GM18873 (cell line): Measurements from ENCODE around the gene ST6GALNAC3.

Experiments used
- ATAC-seq: cut with Tn5 transposase; IDR thresholded peaks from one replicate; pipeline ENCODE4 v1.9.1; 2021; ENCODE audit warnings: mild to moderate bottlenecking, moderate library complexity, moderate number of reproducible peaks; ENCODE audit not compliant: unreplicated experiment, low FRiP score

The ST6GALNAC3 gene

GRCh38 chr1:76395059-76395458 is 320.5 kb downstream of the ST6GALNAC3 start:
- ATAC-seq: no peak

- ATAC-seq: no peak
Measured at GRCh38 chr1:76402128-76402527, 327.6 kb downstream of the ST6GALNAC3 start.

- no peak for ATAC-seq
Measured at GRCh38 chr1:76408303-76408702, 333.8 kb downstream of the ST6GALNAC3 start.

GRCh38 chr1:76410499-76410898 is 336.0 kb downstream of the ST6GALNAC3 start:
- ATAC-seq: no peak

GRCh38 chr1:76418531-76418930 is 344.0 kb downstream of the ST6GALNAC3 start:
- no peak for ATAC-seq

- no peak for ATAC-seq
Measured at GRCh38 chr1:76419603-76420002, 345.1 kb downstream of the ST6GALNAC3 start.

- peak; percentile 75 for ATAC-seq
Measured at GRCh38 chr1:76425201-76426145, 350.9 kb downstream of the ST6GALNAC3 start.

- no peak for ATAC-seq
Measured at GRCh38 chr1:76426606-76427005, 352.1 kb downstream of the ST6GALNAC3 start.

- no peak for ATAC-seq
Measured at GRCh38 chr1:76428028-76428427, 353.5 kb downstream of the ST6GALNAC3 start.

- ATAC-seq: no peak
Measured at GRCh38 chr1:76430531-76430930, 356.0 kb downstream of the ST6GALNAC3 start.

- ATAC-seq: no peak
Measured at GRCh38 chr1:76433526-76433925, 359.0 kb downstream of the ST6GALNAC3 start.

GRCh38 chr1:76443217-76443616 is 368.7 kb downstream of the ST6GALNAC3 start:
- no peak for ATAC-seq

- ATAC-seq: no peak
Measured at GRCh38 chr1:76444773-76445172, 370.2 kb downstream of the ST6GALNAC3 start.

- ATAC-seq: no peak
Measured at GRCh38 chr1:76450229-76450628, 375.7 kb downstream of the ST6GALNAC3 start.

GRCh38 chr1:76463278-76463677 is 388.7 kb downstream of the ST6GALNAC3 start:
- no peak for ATAC-seq

- ATAC-seq: no peak
Measured at GRCh38 chr1:76463849-76464248, 389.3 kb downstream of the ST6GALNAC3 start.

GRCh38 chr1:76465030-76465429 is 390.5 kb downstream of the ST6GALNAC3 start:
- no peak for ATAC-seq

GRCh38 chr1:76470166-76470565 is 395.6 kb downstream of the ST6GALNAC3 start:
- no peak for ATAC-seq

GRCh38 chr1:76471536-76471935 is 397.0 kb downstream of the ST6GALNAC3 start:
- no peak for ATAC-seq

- ATAC-seq: no peak
Measured at GRCh38 chr1:76473591-76473990, 399.0 kb downstream of the ST6GALNAC3 start.

GRCh38 chr1:76474922-76475321 is 400.4 kb downstream of the ST6GALNAC3 start:
- ATAC-seq: no peak

- ATAC-seq: no peak
Measured at GRCh38 chr1:76477156-76477555, 402.6 kb downstream of the ST6GALNAC3 start.
